GM23338 (cell line): ENCODE results near the gene DOCK3. TPM values are rescaled to one million over a fixed set of nuclear protein-coding genes. Genes with fewer than 3 reads are reported as not detected.

Source experiments
- ATAC-seq: fragments of 200-7000 bp; cut with Tn5 transposase; 3 replicates; pipeline ENCODE4 v1.9.1; 2020
- DNase-seq: peaks from one replicate; pipeline ENCODE4 v3.0.0-alpha.2; 2015; ENCODE audit warnings: low spot score
- H2AFZ ChIP-seq: fragments of 200-600 bp; sonication (generic); 2 replicates; pipeline ENCODE4 v1.8.0; 2016; ENCODE audit warnings: antibody characterized with exemption, mild to moderate bottlenecking, moderate library complexity
- H3F3A ChIP-seq: fragments of 200-600 bp; sonication (generic); replicated peaks from 2 replicates; pipeline ENCODE4 v1.8.0; 2017; ENCODE audit warnings: antibody characterized with exemption, mixed run types, low read depth
- H3K27ac ChIP-seq: fragments of 200-600 bp; sonication (generic); 2 replicates; pipeline ENCODE4 v1.6.1; 2016; ENCODE audit warnings: low read depth
- H3K27me3 ChIP-seq: fragments of 200-600 bp; sonication (generic); 2 replicates; pipeline ENCODE4 v1.8.0; 2016; ENCODE audit warnings: mild to moderate bottlenecking, mixed run types, moderate library complexity; ENCODE audit not compliant: insufficient read depth
- H3K36me3 ChIP-seq: fragments of 200-600 bp; sonication (generic); 2 replicates; pipeline ENCODE4 v1.8.0; 2016; ENCODE audit warnings: mild to moderate bottlenecking; ENCODE audit not compliant: insufficient read depth
- H3K4me1 ChIP-seq: fragments of 200-600 bp; sonication (generic); 2 replicates; pipeline ENCODE4 v1.8.0; 2016; ENCODE audit warnings: mild to moderate bottlenecking, moderate library complexity; ENCODE audit not compliant: insufficient read depth
- H3K4me2 ChIP-seq: fragments of 200-600 bp; sonication (generic); 2 replicates; pipeline ENCODE4 v1.7.1; 2017; ENCODE audit warnings: mixed run types
- H3K4me3 ChIP-seq: fragments of 200-600 bp; sonication (generic); 2 replicates; pipeline ENCODE4 v1.6.1; 2016; ENCODE audit warnings: mixed run types
- H3K79me2 ChIP-seq: fragments of 200-600 bp; sonication (generic); replicated peaks from 2 replicates; pipeline ENCODE4 v1.8.0; 2017; ENCODE audit warnings: mild to moderate bottlenecking; ENCODE audit not compliant: insufficient read depth
- H3K9me2 ChIP-seq: fragments of 200-600 bp; sonication (generic); 2 replicates; pipeline ENCODE4 v1.8.0; 2017; ENCODE audit not compliant: insufficient read depth
- H4K20me1 ChIP-seq: fragments of 200-600 bp; sonication (generic); replicated peaks from 2 replicates; pipeline ENCODE4 v1.8.0; 2017; ENCODE audit warnings: mild to moderate bottlenecking; ENCODE audit not compliant: insufficient read depth
- H3K27ac Mint-ChIP-seq: 2 replicates; pipeline ENCODE4 v1.8.0; 2020; ENCODE audit warnings: inconsistent platforms, mild to moderate bottlenecking, moderate library complexity, mixed read lengths
- H3K27me3 Mint-ChIP-seq: 3 replicates; pipeline ENCODE4 v1.8.0; 2022; ENCODE audit warnings: low read depth, mild to moderate bottlenecking, moderate library complexity, mixed read lengths, inconsistent platforms; ENCODE audit not compliant: insufficient read depth, poor library complexity
- H3K36me3 Mint-ChIP-seq: 3 replicates; pipeline ENCODE4 v1.8.0; 2021; ENCODE audit warnings: low read depth, mild to moderate bottlenecking, inconsistent platforms, moderate library complexity, mixed read lengths
- H3K4me1 Mint-ChIP-seq: 3 replicates; pipeline ENCODE4 v1.8.0; 2020; ENCODE audit warnings: mild to moderate bottlenecking, inconsistent platforms, mixed read lengths
- H3K4me3 Mint-ChIP-seq: 3 replicates; pipeline ENCODE4 v1.8.0; 2021; ENCODE audit warnings: moderate library complexity, mild to moderate bottlenecking, inconsistent platforms, mixed read lengths
- H3K9me3 Mint-ChIP-seq: 3 replicates; pipeline ENCODE4 v1.8.0; 2020; ENCODE audit warnings: moderate library complexity, mild to moderate bottlenecking, inconsistent platforms, mixed read lengths
- ETS1 ChIP-seq: IDR thresholded peaks from 2 replicates; pipeline ENCODE4 v1.6.1; 2016; ENCODE audit warnings: antibody characterized with exemption
- EZH2 ChIP-seq: fragments of 200-600 bp; sonication (generic); IDR thresholded peaks from one replicate; pipeline ENCODE4 v1.8.0; 2017; ENCODE audit warnings: antibody characterized with exemption, mild to moderate bottlenecking, low read depth; ENCODE audit not compliant: unreplicated experiment
- JUNB ChIP-seq: IDR thresholded peaks from one replicate; pipeline ENCODE4 v1.6.1; 2016; ENCODE audit warnings: antibody characterized with exemption; ENCODE audit not compliant: unreplicated experiment
- NANOG ChIP-seq: IDR thresholded peaks from 2 replicates; pipeline ENCODE4 v1.6.1; 2016; ENCODE audit warnings: antibody characterized with exemption, borderline replicate concordance
- POLR2AphosphoS5 ChIP-seq: IDR thresholded peaks from 2 replicates; pipeline ENCODE4 v1.6.1; 2016; ENCODE audit warnings: antibody characterized with exemption, low read depth
- ZNF114 ChIP-seq: fragments of 250-450 bp; sonication (Bioruptor Pico); IDR thresholded peaks from 2 replicates; pipeline ENCODE4 v1.5.0; 2020; ENCODE audit warnings: mild to moderate bottlenecking, moderate library complexity
- ZNF462 ChIP-seq: fragments of 250-450 bp; sonication (Bioruptor Pico); IDR thresholded peaks from 2 replicates; pipeline ENCODE4 v1.5.0; 2020; ENCODE audit warnings: mild to moderate bottlenecking, moderate library complexity
- polyA plus RNA-seq: library from polyadenylated mRNA; unstranded; fragments of >200 nt; fragmentation: Nextera tagmentation; extraction: Ambion mirVana; gene quantifications from 2 replicates; pipeline ENCODE4 v1.2.1, GENCODE V29; 2016
- total RNA-seq: library from RNA; depleted of rRNA; stranded (reverse); fragments of >200 nt; shearing (Covaris generic); gene quantifications from 2 replicates; pipeline ENCODE4 v1.2.3, GENCODE V29; 2014

The DOCK3 gene
- total and polyA plus RNA-seq, 2 experiments from 2014 or later = 2.4 to 5.6 TPM

- Mint-ChIP-seq H3K4me3 (no peak overlapping the region), H3K4me1 (no peaks in the 10 kb centered on the region), H3K36me3 (no peaks in the 10 kb centered on the region), H3K27ac (no peak overlapping the region), H3K27me3 (peaks cover 1% of the 10 kb centered on the region), H3K9me3 (no peaks in the 10 kb centered on the region; the same call in 2 of the 3 replicates)
- H3K79me2 ChIP-seq = no peaks in the 10 kb centered on the region
- no peaks in the 10 kb centered on the region for H3K27me3 ChIP-seq
- H4K20me1 ChIP-seq = no peaks in the 10 kb centered on the region
- H3K4me1 ChIP-seq = no peaks in the 10 kb centered on the region
- ATAC-seq (no peak), DNase-seq (no peak)
- no peaks in the 10 kb centered on the region for H3F3A ChIP-seq
- H3K9me2 ChIP-seq = no peaks in the 10 kb centered on the region
- TF ChIP-seq JUNB (no peak), NANOG (no peak), ZNF462 (CRISPR knock-in tag) (no peak), ZNF114 (CRISPR knock-in tag) (no peak), ETS1 (no peak), POLR2AphosphoS5 (no peak), EZH2 (no peak)
- H2AFZ ChIP-seq = no peak overlapping the region
- no peak overlapping the region for H3K4me3 ChIP-seq
- H3K4me2 ChIP-seq = no peak overlapping the region
- no peaks in the 10 kb centered on the region for H3K36me3 ChIP-seq
- no peak overlapping the region for H3K27ac ChIP-seq
Observed at GRCh38 chr3:51375136-51375535, 700.4 kb downstream of the DOCK3 start.
